ENCODE data around the gene MT1G. TPM values are rescaled to one million over a fixed set of nuclear protein-coding genes. Genes with fewer than 3 reads are reported as not detected.

Gene MT1G
- total and polyA plus RNA-seq, 8 donors = 1.0 to 22.1 (median 2.4) TPM

DNA sequence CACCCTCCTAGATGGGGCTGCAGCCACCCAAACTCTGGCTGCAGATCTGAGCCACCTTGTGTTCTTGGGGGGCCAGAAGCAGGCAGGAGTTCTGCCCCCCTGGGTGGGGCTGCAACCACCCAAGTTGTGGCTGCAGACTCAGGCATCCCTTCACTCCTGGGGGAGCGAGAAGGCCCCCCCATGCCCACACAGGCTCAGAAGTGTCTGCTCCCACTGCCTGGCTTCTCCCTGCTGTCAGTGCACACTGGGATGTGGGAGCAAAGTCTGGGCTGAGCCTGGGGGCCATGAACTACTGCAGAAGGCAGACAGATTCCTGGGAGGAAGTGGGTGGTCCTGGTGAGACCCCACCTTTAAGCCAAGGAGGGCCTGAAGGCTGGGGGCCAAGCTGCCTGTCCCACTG is 27.4 kb upstream of the MT1G start:
- no peak for ATAC-seq
- TF ChIP-seq, protein P1, sequence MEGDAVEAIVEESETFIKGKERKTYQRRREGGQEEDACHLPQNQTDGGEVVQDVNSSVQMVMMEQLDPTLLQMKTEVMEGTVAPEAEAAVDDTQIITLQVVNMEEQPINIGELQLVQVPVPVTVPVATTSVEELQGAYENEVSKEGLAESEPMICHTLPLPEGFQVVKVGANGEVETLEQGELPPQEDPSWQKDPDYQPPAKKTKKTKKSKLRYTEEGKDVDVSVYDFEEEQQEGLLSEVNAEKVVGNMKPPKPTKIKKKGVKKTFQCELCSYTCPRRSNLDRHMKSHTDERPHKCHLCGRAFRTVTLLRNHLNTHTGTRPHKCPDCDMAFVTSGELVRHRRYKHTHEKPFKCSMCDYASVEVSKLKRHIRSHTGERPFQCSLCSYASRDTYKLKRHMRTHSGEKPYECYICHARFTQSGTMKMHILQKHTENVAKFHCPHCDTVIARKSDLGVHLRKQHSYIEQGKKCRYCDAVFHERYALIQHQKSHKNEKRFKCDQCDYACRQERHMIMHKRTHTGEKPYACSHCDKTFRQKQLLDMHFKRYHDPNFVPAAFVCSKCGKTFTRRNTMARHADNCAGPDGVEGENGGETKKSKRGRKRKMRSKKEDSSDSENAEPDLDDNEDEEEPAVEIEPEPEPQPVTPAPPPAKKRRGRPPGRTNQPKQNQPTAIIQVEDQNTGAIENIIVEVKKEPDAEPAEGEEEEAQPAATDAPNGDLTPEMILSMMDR (IDR thresholded peaks at IDR 0.05) = no peak
- no peaks in the 10 kb centered on the region for H3K36me3 ChIP-seq
- H3K27me3 ChIP-seq = no peaks in the 10 kb centered on the region
- DNase-seq = no peak
- no peak overlapping the region for H3K4me3 ChIP-seq
- no peaks in the 10 kb centered on the region for H3K4me1 ChIP-seq
- H3K27ac ChIP-seq = no peak overlapping the region
- intact Hi-C loops (cut with DNase I) = loop anchor here in 1 of 2 donors (10.0 kb wide), 1 partner anchor 120 kb away; no protein-coding TSS in a partner anchor
- no peaks in the 10 kb centered on the region for H3K9me3 ChIP-seq

DNA sequence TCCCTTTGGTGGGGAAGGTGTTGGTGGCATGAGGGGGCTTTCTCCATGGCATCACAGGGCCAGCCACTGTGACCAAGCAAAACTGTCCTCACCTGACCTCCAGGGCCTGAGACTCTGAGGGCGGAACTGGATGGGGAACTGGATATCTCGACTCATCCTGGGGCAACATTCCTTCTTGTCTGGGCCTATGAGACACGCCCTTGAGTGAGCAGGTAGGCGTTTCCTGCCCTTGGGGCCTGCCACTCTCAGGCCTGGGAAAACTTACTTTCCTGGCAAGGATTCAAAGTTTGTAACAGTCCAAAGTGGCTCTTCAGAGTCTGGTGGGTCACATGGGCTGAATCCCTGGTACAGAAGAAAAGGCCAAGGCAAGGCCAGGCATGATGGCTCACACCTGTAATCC is 24.0 kb upstream of the MT1G start:
- intact Hi-C loops (cut with DNase I) = loop anchor here in 1 of 2 donors (10.0 kb wide), 1 partner anchor 117 kb away; no protein-coding TSS in a partner anchor
- DNase-seq = peak in 3 of 4 donors; percentile 39 to 80 (median 70)

DNA sequence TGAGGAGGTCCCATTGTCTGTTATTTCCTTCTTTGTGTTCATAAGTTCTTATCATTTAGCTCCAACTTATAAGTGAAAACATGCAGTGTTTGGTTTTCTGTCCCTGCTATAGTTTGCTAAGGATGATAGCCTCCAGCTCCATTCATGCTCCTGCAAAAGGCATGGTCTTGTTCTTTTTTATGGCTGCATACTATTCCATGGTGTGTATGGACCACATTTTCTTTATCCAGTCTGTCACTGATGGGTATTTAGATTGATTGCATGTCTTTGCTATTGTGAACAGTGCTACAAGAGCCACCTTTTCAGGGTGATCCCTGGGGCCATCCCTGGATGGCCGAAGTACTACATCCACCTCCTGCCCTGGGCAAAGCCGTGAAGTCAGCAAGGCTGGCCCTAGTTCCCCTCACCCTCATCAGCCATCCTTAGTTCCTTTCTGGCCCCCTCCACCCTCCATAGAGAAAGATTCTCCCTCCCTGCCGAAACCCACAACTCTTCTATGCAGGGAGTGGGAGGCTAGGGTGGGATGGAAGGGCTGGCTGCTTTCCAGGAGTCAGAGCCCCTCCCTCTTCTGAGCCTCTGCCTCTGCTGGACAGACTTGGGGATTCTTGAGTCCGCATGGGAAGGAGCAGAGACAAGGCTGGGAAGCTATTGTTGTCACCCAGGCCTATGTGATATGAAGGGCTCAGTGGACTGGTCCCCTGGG is 22.7 kb upstream of the MT1G start:
- peaks cover 0 to 8% of the 10 kb centered on the region in 2 donors for H3K9me3 ChIP-seq
- ATAC-seq (no peak), DNase-seq (no peak)
- intact Hi-C loops (cut with DNase I) = loop anchor here in 1 of 2 donors (10.0 kb wide), 1 partner anchor 116 kb away; no protein-coding TSS in a partner anchor
- no peaks in the 10 kb centered on the region for H3K4me1 ChIP-seq
- H3K36me3 ChIP-seq = no peaks in the 10 kb centered on the region
- TF ChIP-seq, protein P1 (IDR thresholded peaks at IDR 0.05) = no peak
- H3K27me3 ChIP-seq = no peaks in the 10 kb centered on the region
- no peak overlapping the region for H3K27ac ChIP-seq
- no peak overlapping the region for H3K4me3 ChIP-seq

More for the DNA sequence above, 24.0 kb upstream of the MT1G start:
- H3K27me3 ChIP-seq = no peaks in the 10 kb centered on the region
- H3K9me3 ChIP-seq = peaks cover 0 to 3% of the 10 kb centered on the region in 2 donors
- no peaks in the 10 kb centered on the region for H3K36me3 ChIP-seq
- no peak overlapping the region for H3K27ac ChIP-seq
- peak; percentile 97 for ATAC-seq
- H3K4me1 ChIP-seq = no peaks in the 10 kb centered on the region
- no peak overlapping the region for H3K4me3 ChIP-seq
- TF ChIP-seq, protein P1 (IDR thresholded peaks at IDR 0.05) = no peak

DNA sequence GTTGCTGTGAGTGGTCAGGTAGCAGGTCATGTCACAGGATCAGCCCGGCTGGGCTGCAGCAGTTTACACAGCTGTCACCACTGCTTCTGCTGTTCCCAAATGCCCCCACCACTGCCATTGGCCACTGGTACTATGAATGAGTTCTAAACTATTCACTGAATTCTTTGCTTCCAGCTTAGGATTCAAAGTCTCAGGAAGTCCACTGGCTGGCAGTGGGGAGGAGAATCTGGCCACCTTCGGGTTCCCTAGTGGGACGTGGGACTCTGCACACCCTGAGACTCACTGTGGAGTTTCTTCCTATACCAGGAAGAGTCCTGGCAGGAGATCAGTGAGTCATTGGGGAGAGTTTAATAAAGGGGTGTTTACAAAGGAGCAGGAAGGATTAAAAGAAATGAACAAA is 21.3 kb upstream of the MT1G start:
- peaks cover 0 to 8% of the 10 kb centered on the region in 2 donors for H3K9me3 ChIP-seq
- DNase-seq = no peak
- H3K4me1 ChIP-seq = no peaks in the 10 kb centered on the region
- H3K4me3 ChIP-seq = no peak overlapping the region
- ATAC-seq = no peak
- H3K27ac ChIP-seq = no peak overlapping the region
- H3K27me3 ChIP-seq = no peaks in the 10 kb centered on the region
- TF ChIP-seq, protein P1 (IDR thresholded peaks at IDR 0.05) = no peak
- H3K36me3 ChIP-seq = no peaks in the 10 kb centered on the region
- intact Hi-C loops (cut with DNase I) = no loop called here

DNA sequence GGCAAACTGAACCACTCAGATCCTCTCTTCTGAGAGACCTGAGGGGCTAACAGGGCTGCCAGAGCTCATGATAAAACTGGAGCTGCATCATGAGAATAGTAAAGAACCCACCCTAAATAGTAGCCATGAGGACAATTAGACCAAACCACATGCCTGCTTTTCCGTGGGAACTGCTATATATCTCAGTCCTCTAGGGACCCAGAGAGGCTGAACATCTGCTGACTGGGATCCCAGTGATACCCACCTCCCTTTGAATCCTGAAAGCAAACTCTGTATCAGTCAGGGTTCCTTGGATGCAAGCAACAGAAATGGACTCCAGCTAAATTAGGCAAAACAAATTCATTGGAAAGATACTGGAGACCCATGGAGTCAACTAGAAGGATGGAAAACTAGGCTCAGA is 20.9 kb upstream of the MT1G start:
- no peaks in the 10 kb centered on the region for H3K36me3 ChIP-seq
- TF ChIP-seq, protein P1 (IDR thresholded peaks at IDR 0.05) = no peak
- H3K27me3 ChIP-seq = no peaks in the 10 kb centered on the region
- ATAC-seq = no peak
- H3K27ac ChIP-seq = no peak overlapping the region
- intact Hi-C loops (cut with DNase I) = no loop called here
- H3K9me3 ChIP-seq = peaks cover 0 to 8% of the 10 kb centered on the region in 2 donors
- H3K4me3 ChIP-seq = no peak overlapping the region
- no peak for DNase-seq
- no peaks in the 10 kb centered on the region for H3K4me1 ChIP-seq
